ENCODE measurements around the gene CACNA1C.

The CACNA1C gene

GRCh38 chr12:2358986-2359658 lies 306.3 kb downstream of the CACNA1C start:
- Histone ChIP-seq H4K20me1 (ENCODE audit: control insufficient read depth, insufficient read depth, low read depth, low read length) (no peaks in the 10 kb centered on the region), H3K36me3 (ENCODE audit: control insufficient read depth, low read length) (no peaks in the 10 kb centered on the region), H3K4me1 (ENCODE audit: control insufficient read depth, low read length) (no peaks in the 10 kb centered on the region), H3K27me3 (ENCODE audit: control insufficient read depth, low read length) (peaks cover 15% of the 10 kb centered on the region), H3K9me2 (replicated peaks; ENCODE audit: control insufficient read depth, low read length) (no peaks in the 10 kb centered on the region), H3K9me3 (ENCODE audit: control insufficient read depth, insufficient read depth, low read length) (no peaks in the 10 kb centered on the region), H3K27ac (ENCODE audit: low read depth, low read length) (no peak overlapping the region), H3K79me2 (ENCODE audit: control insufficient read depth, low read length) (no peaks in the 10 kb centered on the region), H3K4me3 (ENCODE audit: low read length) (no peak overlapping the region), H3F3A (ENCODE audit: control insufficient read depth, insufficient read depth) (no peaks in the 10 kb centered on the region), H3K4me2 (ENCODE audit: low read length) (no peak overlapping the region)
- TF ChIP-seq EZH2phosphoT487 (IDR thresholded peaks at IDR 0.05; ENCODE audit: borderline replicate concordance, low read length) = no peak
- TF ChIP-seq CTCF (IDR thresholded peaks at IDR 0.05; ENCODE audit: low read depth, low read length, poor library complexity, severe bottlenecking) = no peak

GRCh38 chr12:2359725-2360629 lies 307.2 kb downstream of the CACNA1C start:
- H3K79me2 ChIP-seq (ENCODE audit: control insufficient read depth, low read length) = no peaks in the 10 kb centered on the region
- H3F3A ChIP-seq (ENCODE audit: control insufficient read depth, insufficient read depth) = no peaks in the 10 kb centered on the region
- peaks cover 8% of the 10 kb centered on the region; the same call in 1 of the 2 replicates for H3K27me3 ChIP-seq (ENCODE audit: control insufficient read depth, low read length)
- no peaks in the 10 kb centered on the region for H3K9me2 ChIP-seq (replicated peaks; ENCODE audit: control insufficient read depth, low read length)
- H3K27ac ChIP-seq (ENCODE audit: low read depth, low read length) = no peak overlapping the region
- no peaks in the 10 kb centered on the region for H3K4me1 ChIP-seq (ENCODE audit: control insufficient read depth, low read length)
- TF ChIP-seq EZH2phosphoT487 (IDR thresholded peaks at IDR 0.05; ENCODE audit: borderline replicate concordance, low read length) = no peak
- TF ChIP-seq CTCF (IDR thresholded peaks at IDR 0.05; ENCODE audit: low read depth, low read length, poor library complexity, severe bottlenecking) = no peak
- H3K4me2 ChIP-seq (ENCODE audit: low read length) = no peak overlapping the region
- H3K9me3 ChIP-seq (ENCODE audit: control insufficient read depth, insufficient read depth, low read length) = no peaks in the 10 kb centered on the region
- no peak overlapping the region for H3K4me3 ChIP-seq (ENCODE audit: low read length)
- no peaks in the 10 kb centered on the region for H4K20me1 ChIP-seq (ENCODE audit: control insufficient read depth, insufficient read depth, low read depth, low read length)
- no peaks in the 10 kb centered on the region for H3K36me3 ChIP-seq (ENCODE audit: control insufficient read depth, low read length)

GRCh38 chr12:2360630-2361170 lies 307.9 kb downstream of the CACNA1C start:
- H3K36me3 ChIP-seq (ENCODE audit: control insufficient read depth, low read length) = no peaks in the 10 kb centered on the region
- peaks cover 8% of the 10 kb centered on the region; the same call in 1 of the 2 replicates for H3K27me3 ChIP-seq (ENCODE audit: control insufficient read depth, low read length)
- H3K4me3 ChIP-seq (ENCODE audit: low read length) = no peak overlapping the region
- no peaks in the 10 kb centered on the region for H3K4me1 ChIP-seq (ENCODE audit: control insufficient read depth, low read length)
- no peaks in the 10 kb centered on the region for H4K20me1 ChIP-seq (ENCODE audit: control insufficient read depth, insufficient read depth, low read depth, low read length)
- no peak overlapping the region for H3K4me2 ChIP-seq (ENCODE audit: low read length)
- no peaks in the 10 kb centered on the region for H3K79me2 ChIP-seq (ENCODE audit: control insufficient read depth, low read length)
- H3K9me3 ChIP-seq (ENCODE audit: control insufficient read depth, insufficient read depth, low read length) = no peaks in the 10 kb centered on the region
- TF ChIP-seq CTCF (IDR thresholded peaks at IDR 0.05; ENCODE audit: low read depth, low read length, poor library complexity, severe bottlenecking) = peak; percentile 24
- no peak for TF ChIP-seq EZH2phosphoT487 (IDR thresholded peaks at IDR 0.05; ENCODE audit: borderline replicate concordance, low read length)
- H3K9me2 ChIP-seq (replicated peaks; ENCODE audit: control insufficient read depth, low read length) = no peaks in the 10 kb centered on the region
- no peak overlapping the region for H3K27ac ChIP-seq (ENCODE audit: low read depth, low read length)
- H3F3A ChIP-seq (ENCODE audit: control insufficient read depth, insufficient read depth) = no peaks in the 10 kb centered on the region

Measured in DOHH2 (cell line).